ENCODE data around the gene TAPT1.
"Not testable (repeated sequence)": the region's sequence is repeated elsewhere in the genome, so short reads cannot be mapped to it uniquely, and the experiment has no call there.

The TAPT1 gene

DNA sequence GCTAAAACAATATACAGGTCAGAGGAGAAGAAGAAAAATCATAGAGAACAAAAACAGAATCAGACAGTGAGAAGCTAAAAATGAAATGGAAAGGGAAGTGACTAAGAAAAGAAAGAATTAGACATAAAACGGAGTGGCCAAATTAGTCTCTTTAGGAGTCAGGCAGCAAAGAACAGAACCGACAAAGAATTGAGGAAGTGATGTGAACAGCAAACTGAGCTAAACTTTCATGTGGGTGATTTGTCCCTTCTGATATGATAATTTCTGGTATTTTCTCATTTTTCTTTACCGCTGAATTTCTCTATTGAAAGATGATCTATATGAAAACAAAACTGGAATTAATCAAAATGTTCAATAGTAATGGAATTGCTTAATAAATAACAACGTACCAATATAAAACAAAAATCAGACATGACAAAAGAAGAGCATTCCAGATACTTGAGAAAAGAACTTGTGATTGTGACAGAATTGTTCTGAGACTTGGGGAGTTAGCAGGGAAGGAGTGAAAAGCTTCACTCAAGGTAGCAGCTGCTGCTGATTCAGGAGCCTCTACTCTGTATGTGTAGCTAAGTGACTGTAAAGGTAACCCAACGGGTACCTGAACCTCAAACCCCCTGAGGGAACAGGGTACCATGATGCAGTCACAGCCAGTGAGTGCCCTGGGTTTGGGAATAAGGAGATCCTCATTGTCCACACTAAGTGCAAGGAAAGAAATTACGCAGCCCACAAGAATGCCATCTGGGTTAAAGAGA is 8.8 kb downstream of the TAPT1 start:
- H3K4me3 ChIP-seq (ENCODE audit: low read depth, low read length), result no peak overlapping the region

DNA sequence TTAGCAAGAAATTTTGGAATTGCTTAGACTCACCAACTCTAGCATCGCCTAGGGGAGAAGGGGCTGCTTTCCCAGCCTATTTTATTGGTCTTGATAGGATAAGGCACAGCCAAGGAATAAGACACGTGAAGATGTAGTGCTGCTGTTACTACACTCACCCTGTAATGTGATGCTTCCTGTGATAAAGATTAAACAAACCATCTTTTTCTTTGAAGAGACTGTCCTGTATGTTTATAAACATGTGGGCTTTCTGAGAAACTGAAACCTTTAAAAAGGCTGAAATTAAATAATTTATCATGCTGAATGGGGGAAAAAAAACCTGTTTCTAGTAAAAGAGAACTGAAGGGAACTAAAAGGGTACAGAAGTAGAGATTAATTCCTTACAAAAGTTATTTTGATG is 13.2 kb downstream of the TAPT1 start:
- no peak overlapping the region for H3K4me3 ChIP-seq (ENCODE audit: low read depth, low read length)

- H3K4me3 ChIP-seq (ENCODE audit: low read depth, low read length), result no peak overlapping the region
Measured at GRCh38 chr4:16212138-16212782, 14.0 kb downstream of the TAPT1 start.

GRCh38 chr4:16207409-16207808 is 18.9 kb downstream of the TAPT1 start:
- H3K4me3 ChIP-seq (ENCODE audit: low read depth, low read length), result no peak overlapping the region

DNA sequence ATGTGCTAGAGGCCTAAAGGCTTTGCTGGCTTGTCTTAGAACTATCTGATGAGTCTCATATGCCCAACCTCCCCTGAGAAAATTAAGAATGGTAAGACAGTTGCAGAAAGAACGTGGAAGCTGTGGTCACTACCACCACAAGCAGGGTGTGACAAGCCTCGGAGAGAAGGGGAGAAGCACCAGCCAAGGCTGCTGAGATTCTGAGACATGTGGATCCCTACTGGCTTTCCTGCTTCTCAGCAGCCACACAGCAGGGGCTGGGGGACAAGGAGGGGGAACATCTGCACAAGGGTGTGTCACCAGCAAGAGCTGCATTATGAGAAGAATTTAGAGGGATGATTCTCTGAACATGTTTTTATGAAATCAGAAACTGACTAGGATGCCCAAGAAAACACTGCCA is 19.4 kb downstream of the TAPT1 start:
- H3K4me3 ChIP-seq (ENCODE audit: low read depth, low read length), result no peak overlapping the region

DNA sequence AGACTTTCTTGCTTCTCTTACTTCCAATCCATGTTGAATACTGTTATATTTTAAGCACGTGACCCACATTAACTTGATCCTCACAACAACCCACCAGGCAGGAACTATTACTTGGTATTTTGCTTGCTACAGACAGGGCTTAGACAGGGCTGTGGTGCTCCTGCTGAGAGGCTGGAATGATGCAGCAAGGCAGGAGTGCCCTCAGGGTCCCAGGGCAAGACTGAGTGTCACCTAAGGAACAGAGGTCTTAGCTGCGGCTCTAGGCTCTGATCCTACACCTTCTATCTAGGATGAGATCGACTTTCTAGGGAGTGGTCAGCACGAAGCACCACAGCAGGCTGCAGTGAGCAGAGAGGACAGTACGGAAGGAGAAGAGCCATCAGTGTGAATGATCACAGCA is 20.0 kb downstream of the TAPT1 start:
- H3K4me3 ChIP-seq (ENCODE audit: low read depth, low read length), result no peak overlapping the region

DNA sequence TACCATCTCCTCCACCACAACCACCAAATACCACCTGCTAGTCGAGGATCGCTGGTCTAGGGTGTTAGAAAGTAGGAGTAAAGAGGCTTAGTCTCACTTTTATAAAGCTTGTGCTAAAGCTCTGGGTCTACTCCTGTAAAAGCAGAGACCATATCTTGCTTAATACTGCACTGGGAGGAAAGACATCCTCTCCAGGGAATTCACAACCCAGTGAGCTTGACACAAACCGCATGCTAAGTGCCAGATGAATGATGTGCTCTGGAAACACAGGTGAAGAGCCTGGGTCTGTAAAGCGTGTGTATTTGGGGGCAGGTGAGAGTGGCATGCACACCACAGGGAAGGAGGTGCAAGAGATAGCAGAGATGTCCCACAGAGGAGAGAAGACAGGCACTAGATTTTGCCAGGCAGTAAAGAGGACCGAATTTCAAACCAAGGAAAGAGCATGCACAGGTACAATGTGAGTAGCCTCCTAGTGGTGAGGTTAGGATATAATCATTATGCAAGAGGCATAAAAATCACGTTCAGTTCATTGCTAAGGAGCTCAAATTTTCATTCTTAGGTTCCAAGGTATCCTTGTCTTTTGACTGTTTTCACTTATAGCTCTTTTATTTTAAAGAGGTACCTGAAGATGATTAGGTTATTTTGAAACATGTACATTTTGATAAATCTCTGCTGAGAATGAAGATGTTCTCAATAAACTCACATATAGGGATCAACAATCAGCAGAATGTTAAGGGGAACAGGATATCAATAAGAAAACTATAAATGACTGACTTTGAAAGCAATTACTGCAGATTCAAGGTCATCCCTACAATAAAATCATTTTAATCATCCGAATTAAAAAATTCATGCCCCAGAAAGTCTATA is 20.7 kb downstream of the TAPT1 start:
- no peak overlapping the region for H3K4me3 ChIP-seq (ENCODE audit: low read depth, low read length)

GRCh38 chr4:16204505-16204904 is 21.8 kb downstream of the TAPT1 start:
- H3K4me3 ChIP-seq (ENCODE audit: low read depth, low read length), result no peak overlapping the region

- H3K4me3 ChIP-seq (ENCODE audit: low read depth, low read length), result no peak overlapping the region
Measured at GRCh38 chr4:16203083-16203482, 23.2 kb downstream of the TAPT1 start.

DNA sequence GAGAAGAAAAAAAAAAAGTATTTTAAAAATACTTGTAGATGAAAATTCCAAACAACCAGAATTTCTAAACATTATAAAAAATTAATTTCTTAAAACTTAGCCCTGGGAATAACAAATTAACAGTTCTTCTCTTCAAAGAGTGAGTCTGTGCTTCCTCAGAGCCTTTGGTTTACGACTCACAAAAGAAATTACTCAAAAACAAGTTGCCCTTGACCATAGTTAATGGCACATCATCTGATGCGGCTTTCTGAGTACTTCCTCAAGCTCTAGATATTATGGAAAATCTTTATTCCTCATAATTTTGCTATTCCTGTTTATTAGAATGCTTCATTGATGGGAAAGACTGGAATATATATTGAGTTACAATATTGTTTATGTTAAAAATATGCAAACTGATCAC is 23.7 kb downstream of the TAPT1 start:
- no peak overlapping the region for H3K4me3 ChIP-seq (ENCODE audit: low read depth, low read length)

DNA sequence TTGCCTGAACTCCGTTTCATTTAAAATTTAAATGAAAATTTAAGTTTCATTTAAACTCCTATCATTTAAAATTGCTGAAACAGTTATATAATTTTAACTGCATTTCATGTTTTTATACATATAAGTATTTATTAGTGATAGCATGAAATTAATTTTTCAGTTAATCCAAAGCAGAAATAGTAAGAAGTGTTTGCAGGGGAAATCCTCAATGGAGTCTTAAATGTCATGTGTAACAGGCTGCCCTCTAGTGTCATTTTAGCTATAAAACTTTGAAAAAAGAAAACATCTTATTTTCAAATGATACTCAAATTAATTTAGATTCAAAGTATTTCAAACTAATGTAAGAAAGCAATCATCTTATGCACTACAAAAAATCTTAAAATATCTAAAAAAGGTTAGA is 27.2 kb downstream of the TAPT1 start:
- no peak overlapping the region for H3K4me3 ChIP-seq (ENCODE audit: low read depth, low read length)

- H3K4me3 ChIP-seq (ENCODE audit: low read depth, low read length), result no peak overlapping the region
Measured at GRCh38 chr4:16197876-16198665, 28.2 kb downstream of the TAPT1 start.

DNA sequence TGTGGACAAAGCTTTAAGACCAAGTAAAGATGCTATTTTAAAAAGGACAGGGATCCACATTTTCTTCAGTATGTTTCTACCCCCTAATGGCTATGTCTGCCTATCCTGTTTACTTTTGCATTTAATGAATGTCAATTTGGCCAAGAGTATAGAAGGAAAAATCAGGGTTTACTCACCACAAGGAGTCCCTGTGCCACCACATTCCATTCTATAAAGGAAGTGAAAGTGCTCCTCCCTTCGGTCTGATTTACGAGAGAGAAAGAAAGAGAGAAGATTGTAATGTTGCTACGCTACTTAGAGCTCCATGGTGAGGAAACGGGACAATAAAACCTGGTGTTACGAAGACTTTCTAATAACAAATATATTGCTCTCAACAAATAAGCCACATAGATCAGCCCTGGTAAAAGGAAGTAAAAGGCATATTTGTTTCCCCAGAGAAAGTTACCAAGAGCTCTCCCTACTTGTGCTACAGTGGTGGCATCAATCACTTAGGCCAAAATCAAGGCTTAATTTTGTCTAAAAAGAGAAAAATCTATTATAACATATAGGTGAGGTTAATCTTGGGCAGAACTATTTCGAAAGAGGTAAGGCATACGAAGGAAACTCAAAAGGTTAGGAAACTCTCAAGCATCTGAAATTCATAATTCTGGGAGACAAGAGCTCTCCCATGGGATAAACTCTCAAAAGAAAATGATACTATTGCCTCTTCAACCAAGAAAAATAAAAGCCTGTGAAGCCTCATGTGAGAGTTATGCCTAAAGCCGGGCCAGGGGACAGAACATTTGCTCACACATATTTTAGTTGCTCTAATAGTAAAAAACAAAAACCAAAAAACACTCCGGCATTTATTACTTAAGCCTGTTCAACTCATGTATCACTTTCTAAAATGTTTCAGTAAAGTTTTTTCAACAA is 29.5 kb downstream of the TAPT1 start:
- H3K4me3 ChIP-seq (ENCODE audit: low read depth, low read length), result no peak overlapping the region

DNA sequence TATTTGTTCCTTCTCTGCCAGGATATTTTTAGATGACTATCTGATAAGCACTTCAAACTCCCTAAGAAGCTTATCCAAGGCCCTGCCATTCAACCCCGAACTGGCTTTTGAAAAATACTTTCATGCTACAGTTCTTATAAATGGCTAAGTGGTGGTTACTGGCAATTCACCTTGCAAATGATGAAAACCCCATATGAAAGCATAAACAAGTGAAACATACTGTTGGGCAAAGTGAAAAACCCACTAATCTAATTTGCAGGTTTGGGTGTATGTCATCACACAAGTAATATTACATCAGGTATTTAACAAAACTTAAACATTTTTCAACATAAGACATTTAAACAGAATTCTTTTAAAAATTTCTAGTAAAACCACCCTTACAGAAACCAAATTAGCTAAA is 31.1 kb downstream of the TAPT1 start:
- no peak overlapping the region for H3K4me3 ChIP-seq (ENCODE audit: low read depth, low read length)

- not testable (repeated sequence) for H3K4me3 ChIP-seq (ENCODE audit: low read depth, low read length)
Measured at GRCh38 chr4:16194798-16195197, 31.5 kb downstream of the TAPT1 start.

DNA sequence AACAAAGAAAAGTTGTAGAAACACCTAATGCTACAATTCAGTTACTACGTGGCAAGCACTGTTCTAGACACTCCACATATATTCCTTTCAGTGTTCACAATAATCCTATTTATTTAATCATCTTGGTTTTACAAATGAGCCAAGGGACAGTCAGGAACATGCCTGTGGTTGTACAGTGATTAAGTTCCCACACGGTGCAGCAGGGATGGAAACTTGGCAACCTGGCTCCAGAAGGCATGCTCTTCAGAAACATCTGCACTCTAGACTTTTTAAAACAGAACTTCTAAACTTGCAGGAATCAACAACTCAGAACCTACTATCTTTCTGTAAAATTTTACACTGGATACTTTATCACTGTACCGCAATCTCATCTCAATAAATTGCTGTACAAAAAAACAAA is 32.1 kb downstream of the TAPT1 start:
- no peak overlapping the region for H3K4me3 ChIP-seq (ENCODE audit: low read depth, low read length)

- no peak overlapping the region for H3K4me3 ChIP-seq (ENCODE audit: low read depth, low read length)
Measured at GRCh38 chr4:16192631-16193518, 33.4 kb downstream of the TAPT1 start.

- H3K4me3 ChIP-seq (ENCODE audit: low read depth, low read length), result no peak overlapping the region
Measured at GRCh38 chr4:16192057-16192456, 34.2 kb downstream of the TAPT1 start.

- H3K4me3 ChIP-seq (ENCODE audit: low read depth, low read length), result no peak overlapping the region
Measured at GRCh38 chr4:16187455-16187854, 38.8 kb downstream of the TAPT1 start.
